HepG2 (cell line): ENCODE data around the gene PEMT. TPM values are rescaled to one million over a fixed set of nuclear protein-coding genes. Genes with fewer than 3 reads are reported as not detected.

Experiments used
- AKNA ChIP-seq: sonication (generic); formaldehyde crosslinking; IDR thresholded peaks from 2 replicates; pipeline ENCODE4 v1.4.0; 2020; ENCODE audit warnings: missing genetic modification reagents, borderline replicate concordance
- ARID2 ChIP-seq: sonication (generic); formaldehyde crosslinking; IDR thresholded peaks from 2 replicates; pipeline ENCODE4 v1.8.1; 2022; ENCODE audit warnings: mild to moderate bottlenecking, missing genetic modification reagents, borderline replicate concordance
- ETV6 ChIP-seq: sonication (generic); formaldehyde crosslinking; conservative IDR thresholded peaks from 2 replicates; pipeline ENCODE4 v1.4.0; 2020; ENCODE audit warnings: missing genetic modification reagents
- HDAC2 ChIP-seq: sonication (generic); formaldehyde crosslinking; IDR thresholded peaks from 2 replicates; pipeline ENCODE4 v1.4.0; 2020; ENCODE audit warnings: missing genetic modification reagents
- HNRNPUL1 ChIP-seq: fragments of 200-400 bp; formaldehyde crosslinking; IDR thresholded peaks from 2 replicates; pipeline ENCODE4 v1.6.1; 2017; ENCODE audit warnings: low read depth, mild to moderate bottlenecking, low read length, moderate library complexity
- MXD4 ChIP-seq: IDR thresholded peaks from 2 replicates; pipeline ENCODE4 v1.6.1; 2016; ENCODE audit warnings: mild to moderate bottlenecking, missing biosample characterization, missing genetic modification reagents
- PAF1 ChIP-seq: IDR thresholded peaks from 2 replicates; pipeline ENCODE4 v1.6.1; 2016; ENCODE audit warnings: missing genetic modification reagents, missing compliant biosample characterization
- TFDP1 ChIP-seq: IDR thresholded peaks from 2 replicates; pipeline ENCODE4 v1.6.1; 2016; ENCODE audit warnings: missing compliant biosample characterization, missing genetic modification reagents, borderline replicate concordance
- ZNF574 ChIP-seq: sonication (generic); formaldehyde crosslinking; IDR thresholded peaks from 2 replicates; pipeline ENCODE4 v1.4.0; 2020; ENCODE audit warnings: missing genetic modification reagents
- polyA plus RNA-seq, 8 experiments: library from polyadenylated mRNA; depleted of rRNA in 3 of 8; stranded (reverse) in 7 of 8; unstranded in 1 of 8; fragments of >200 nt; fragmentation: Illumina TruSeq in 4 of 8; extraction: Trizol in 4 of 8; gene quantifications; 2 replicates each; pipeline versions ENCODE4 v1.2.1 to v1.2.3, GENCODE V29; 2011 to 2016; ENCODE audit warnings: low read depth in 4 of 8, missing spikeins in 1 of 8, mixed read lengths in 1 of 8; ENCODE audit not compliant: insufficient read depth in 1 of 8
- total RNA-seq, 5 experiments: library from RNA; depleted of rRNA; stranded (reverse); fragments of >200 nt; fragmentation: Illumina TruSeq; extraction: Trizol; gene quantifications; 2 replicates each; pipeline ENCODE4 v1.2.3, GENCODE V29; 2016; ENCODE audit warnings: low read depth in 1 of 5
- TF ChIP-seq, protein P1 (sequence below): sonication (generic); formaldehyde crosslinking; IDR thresholded peaks from 2 replicates; pipeline ENCODE4 v1.4.0; 2020; ENCODE audit warnings: mild to moderate bottlenecking, missing genetic modification reagents
- TF ChIP-seq, protein P2 (sequence below): sonication (generic); formaldehyde crosslinking; IDR thresholded peaks from 2 replicates; pipeline ENCODE4 v1.9.0; 2021; ENCODE audit warnings: missing genetic modification reagents, mild to moderate bottlenecking, borderline replicate concordance

Gene PEMT
- total and polyA plus RNA-seq, 2 of the 13 experiments (the other 11 are each of a cell fraction or from before 2014, with no cell fraction given): 31.7 to 43.6 TPM

DNA sequence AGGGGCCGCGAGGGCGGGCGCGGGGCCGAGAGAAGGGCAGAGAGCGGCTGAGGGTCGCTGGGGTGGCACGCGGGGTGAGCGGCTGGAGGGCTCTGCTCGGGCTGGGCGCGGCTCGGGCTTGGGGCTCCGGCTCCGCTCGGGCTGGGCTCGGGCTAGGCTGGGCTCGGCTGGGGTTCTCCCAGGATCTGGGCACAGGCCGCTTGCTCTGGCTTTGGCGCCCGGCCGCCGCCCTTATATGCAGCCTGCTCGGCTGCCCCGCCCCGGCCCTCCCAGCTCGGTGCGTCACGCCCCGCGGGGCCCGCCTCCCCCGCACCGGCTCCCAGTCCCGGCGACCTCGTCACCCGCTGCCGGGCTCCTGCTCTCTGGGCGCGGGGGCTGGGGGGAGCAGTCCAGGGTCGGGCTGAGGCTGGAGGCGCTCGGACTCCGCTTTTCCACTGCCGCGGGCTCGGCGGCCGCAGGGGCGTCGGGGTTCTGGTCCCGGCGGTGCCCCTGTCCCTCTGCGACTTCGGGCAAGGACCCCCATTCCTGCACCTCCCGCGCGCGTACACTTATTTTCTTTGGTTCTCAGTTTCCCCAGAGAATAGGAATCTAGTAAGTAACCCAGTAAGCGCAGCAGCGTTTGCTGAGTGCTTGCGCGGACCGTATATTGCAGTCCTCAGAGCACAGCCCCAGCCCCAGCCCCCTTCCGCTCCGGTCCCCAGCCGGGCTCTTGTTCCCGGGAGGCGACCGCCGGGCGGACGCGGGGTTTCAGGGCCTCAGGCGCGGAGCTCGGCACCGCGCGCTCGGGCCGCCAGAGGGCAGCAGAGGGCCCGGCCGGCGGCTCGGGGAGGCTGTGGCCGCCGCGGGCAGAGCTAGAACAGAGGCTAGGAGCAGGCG, 95.1 kb downstream of the PEMT start, which contains the start of gene RASD1 (continued):
- TF ChIP-seq AKNA: no peak
- no peak for TF ChIP-seq ETV6 (CRISPR knock-in tag)
- no peak for TF ChIP-seq HDAC2 (CRISPR knock-in tag)
- no peak for TF ChIP-seq ARID2 (CRISPR knock-in tag)
- TF ChIP-seq TFDP1 (CRISPR knock-in tag): peak; percentile 35; the same call in 1 of the 2 replicates
- TF ChIP-seq MXD4: peak; percentile 21; the same call in 1 of the 2 replicates
- TF ChIP-seq, protein P1, sequence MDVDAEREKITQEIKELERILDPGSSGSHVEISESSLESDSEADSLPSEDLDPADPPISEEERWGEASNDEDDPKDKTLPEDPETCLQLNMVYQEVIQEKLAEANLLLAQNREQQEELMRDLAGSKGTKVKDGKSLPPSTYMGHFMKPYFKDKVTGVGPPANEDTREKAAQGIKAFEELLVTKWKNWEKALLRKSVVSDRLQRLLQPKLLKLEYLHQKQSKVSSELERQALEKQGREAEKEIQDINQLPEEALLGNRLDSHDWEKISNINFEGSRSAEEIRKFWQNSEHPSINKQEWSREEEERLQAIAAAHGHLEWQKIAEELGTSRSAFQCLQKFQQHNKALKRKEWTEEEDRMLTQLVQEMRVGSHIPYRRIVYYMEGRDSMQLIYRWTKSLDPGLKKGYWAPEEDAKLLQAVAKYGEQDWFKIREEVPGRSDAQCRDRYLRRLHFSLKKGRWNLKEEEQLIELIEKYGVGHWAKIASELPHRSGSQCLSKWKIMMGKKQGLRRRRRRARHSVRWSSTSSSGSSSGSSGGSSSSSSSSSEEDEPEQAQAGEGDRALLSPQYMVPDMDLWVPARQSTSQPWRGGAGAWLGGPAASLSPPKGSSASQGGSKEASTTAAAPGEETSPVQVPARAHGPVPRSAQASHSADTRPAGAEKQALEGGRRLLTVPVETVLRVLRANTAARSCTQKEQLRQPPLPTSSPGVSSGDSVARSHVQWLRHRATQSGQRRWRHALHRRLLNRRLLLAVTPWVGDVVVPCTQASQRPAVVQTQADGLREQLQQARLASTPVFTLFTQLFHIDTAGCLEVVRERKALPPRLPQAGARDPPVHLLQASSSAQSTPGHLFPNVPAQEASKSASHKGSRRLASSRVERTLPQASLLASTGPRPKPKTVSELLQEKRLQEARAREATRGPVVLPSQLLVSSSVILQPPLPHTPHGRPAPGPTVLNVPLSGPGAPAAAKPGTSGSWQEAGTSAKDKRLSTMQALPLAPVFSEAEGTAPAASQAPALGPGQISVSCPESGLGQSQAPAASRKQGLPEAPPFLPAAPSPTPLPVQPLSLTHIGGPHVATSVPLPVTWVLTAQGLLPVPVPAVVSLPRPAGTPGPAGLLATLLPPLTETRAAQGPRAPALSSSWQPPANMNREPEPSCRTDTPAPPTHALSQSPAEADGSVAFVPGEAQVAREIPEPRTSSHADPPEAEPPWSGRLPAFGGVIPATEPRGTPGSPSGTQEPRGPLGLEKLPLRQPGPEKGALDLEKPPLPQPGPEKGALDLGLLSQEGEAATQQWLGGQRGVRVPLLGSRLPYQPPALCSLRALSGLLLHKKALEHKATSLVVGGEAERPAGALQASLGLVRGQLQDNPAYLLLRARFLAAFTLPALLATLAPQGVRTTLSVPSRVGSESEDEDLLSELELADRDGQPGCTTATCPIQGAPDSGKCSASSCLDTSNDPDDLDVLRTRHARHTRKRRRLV: no peak
- TF ChIP-seq ZNF574 (CRISPR knock-in tag): peak; percentile 7; the same call in 1 of the 2 replicates
- TF ChIP-seq PAF1: no peak
- TF ChIP-seq, protein P2, sequence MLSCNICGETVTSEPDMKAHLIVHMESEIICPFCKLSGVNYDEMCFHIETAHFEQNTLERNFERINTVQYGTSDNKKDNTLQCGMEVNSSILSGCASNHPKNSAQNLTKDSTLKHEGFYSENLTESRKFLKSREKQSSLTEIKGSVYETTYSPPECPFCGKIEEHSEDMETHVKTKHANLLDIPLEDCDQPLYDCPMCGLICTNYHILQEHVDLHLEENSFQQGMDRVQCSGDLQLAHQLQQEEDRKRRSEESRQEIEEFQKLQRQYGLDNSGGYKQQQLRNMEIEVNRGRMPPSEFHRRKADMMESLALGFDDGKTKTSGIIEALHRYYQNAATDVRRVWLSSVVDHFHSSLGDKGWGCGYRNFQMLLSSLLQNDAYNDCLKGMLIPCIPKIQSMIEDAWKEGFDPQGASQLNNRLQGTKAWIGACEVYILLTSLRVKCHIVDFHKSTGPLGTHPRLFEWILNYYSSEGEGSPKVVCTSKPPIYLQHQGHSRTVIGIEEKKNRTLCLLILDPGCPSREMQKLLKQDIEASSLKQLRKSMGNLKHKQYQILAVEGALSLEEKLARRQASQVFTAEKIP (CRISPR knock-in tag): no peak
- no peak for TF ChIP-seq HNRNPUL1
